Heart right ventricle (tissue), 16 donors: ENCODE measurements around the gene MAST3. TPM values are rescaled to one million over a fixed set of nuclear protein-coding genes. Genes with fewer than 3 reads are reported as not detected.

Experiments used
- ATAC-seq, 8 donors: fragments of 200-7000 bp; cut with Tn5 transposase; one replicate each; pipeline ENCODE4 v1.9.1; 2020; ENCODE audit warnings: mild to moderate bottlenecking in 8 of 8, moderate library complexity in 8 of 8, moderate number of reproducible peaks in 1 of 8
- DNase-seq, 2 donors: peaks; one replicate each; pipeline ENCODE4 v3.0.0-alpha.2; 2020
- H3K27ac ChIP-seq, 10 donors: fragments of 200-600 bp; sonication (generic) in 2 of 10; one replicate each; pipeline versions ENCODE4 v1.5.0 to v1.8.0; 2020 to 2022; ENCODE audit warnings: mild to moderate bottlenecking in 3 of 10
- H3K27me3 ChIP-seq, 7 donors: fragments of 200-600 bp; one replicate each; pipeline ENCODE4 v1.8.0; 2021 to 2022; ENCODE audit warnings: mild to moderate bottlenecking in 2 of 7
- H3K36me3 ChIP-seq, 9 donors: fragments of 200-600 bp; sonication (generic) in 1 of 9; one replicate each; pipeline versions ENCODE4 v1.5.0 to v1.8.0; 2020 to 2022; ENCODE audit warnings: mild to moderate bottlenecking in 2 of 9
- H3K4me1 ChIP-seq, 9 donors: fragments of 200-600 bp; sonication (generic) in 1 of 9; one replicate each; pipeline versions ENCODE4 v1.5.0 to v1.8.0; 2020 to 2022; ENCODE audit warnings: mild to moderate bottlenecking in 4 of 9
- H3K4me3 ChIP-seq, 10 donors: fragments of 200-600 bp; sonication (generic) in 2 of 10; one replicate each; pipeline versions ENCODE4 v1.5.0 to v1.8.0; 2020 to 2022; ENCODE audit warnings: mild to moderate bottlenecking in 7 of 10, moderate library complexity in 2 of 10
- H3K9me3 ChIP-seq, 11 donors: fragments of 200-600 bp in 10 of 11; sonication (generic) in 2 of 11; one replicate each; pipeline versions ENCODE4 v1.5.0 to v1.8.0; 2013 to 2022; ENCODE audit warnings: mild to moderate bottlenecking in 2 of 11, control low read depth in 1 of 11, moderate library complexity in 1 of 11
- CTCF ChIP-seq, 9 donors: fragments of 200-600 bp; sonication (generic) in 2 of 9; IDR thresholded peaks; one replicate each; pipeline versions ENCODE4 v1.5.0 to v1.8.0; 2021 to 2022; ENCODE audit warnings: antibody characterized with exemption in 9 of 9, mild to moderate bottlenecking in 5 of 9, moderate library complexity in 1 of 9
- WGBS, 2 donors: extraction: QIAGEN DNeasy Blood & Tissue Kit; methylation state at CpG; one replicate each; pipeline ENCODE4 v1.1.7; 2013; ENCODE audit warnings: inconsistent platforms in 1 of 2; 5-methylcytosine and 5-hydroxymethylcytosine counted together
- intact Hi-C, 10 donors: fragments of 100-400 bp; cut with DNase I; formaldehyde crosslinking; loops; one replicate each; pipeline versions ENCODE4 v1.11.1 to v1.14.2; 2022
- polyA plus RNA-seq, 2 donors: library from polyadenylated mRNA; stranded (reverse); fragments of 200-250 nt; gene quantifications; one replicate each; pipeline ENCODE4 v1.2.3, GENCODE V29; 2013
- total RNA-seq, 10 donors: library from RNA; stranded (reverse); fragmentation: NEBNext Ultra II Directional in 3 of 10; extraction: Animal tissue kit (Norgen Biotek cat#: 25700) in 3 of 10; gene quantifications; one replicate each; pipeline versions ENCODE4 v1.2.1 to v1.2.4, GENCODE V29; 2021 to 2023
- donor health status: Arrhythmogenic right ventricular cardiomyopathy.
- donor health status: ischemic (EF 13 %, LVEDD 7.1; RV severe dilation, severe dysfunction).
- donor health status: healthy with polysubstance abuse.
- donor health status: DM: no; HTN: yes; CAD: no.
- donor health status: DM: no; HTN: no; CAD: no.
- donor health status: ischemic (EF 25% LVEDD 6.9; RV normal size, moderate dysfunction).
- donor health status: ischemic (EF 25% LVEDD 5.7; RV mildly dilated, moderate dysfunction).
- donor health status: healthy.
- donor health status: DM: yes; HTN: yes; CAD: no.
- donor health status: Ischemic cardiomyopathy.
- donor health status: ischemic (EF 35%, LVEDD 5.7; RV mildly dilated, moderate dysfunction).
- donor health status: nonischemic (EF 11% LVEDD 7.7; RV severe dilation, severe dysfunction).
- donor health status: DM: yes; HTN: yes; CAD: no.
- donor health status: PGD.
- donor health status: ischemic (EF 29% LVEDD 5.4; RV normal size, mild dysfunction).
- donor health status: nonischemic (EF 23%, LVEDD 6.1; RV moderate dilation, normal function).

Gene MAST3
- total and polyA plus RNA-seq, 12 donors = 1.5 to 6.4 (median 4.1) TPM

GRCh38 chr19:18128805-18129204 is 31.2 kb downstream of the MAST3 start:
- H3K4me1 ChIP-seq = peaks cover 0 to 18% (median 0%) of the 10 kb centered on the region in 9 donors
- no peaks in the 10 kb centered on the region for H3K27me3 ChIP-seq
- no peak for ATAC-seq
- H3K4me3 ChIP-seq = no peak overlapping the region
- H3K36me3 ChIP-seq = peaks cover 0 to 96% (median 10%) of the 10 kb centered on the region in 9 donors
- no peaks in the 10 kb centered on the region for H3K9me3 ChIP-seq
- no peak overlapping the region for H3K27ac ChIP-seq
- WGBS, 2 donors = 96 to 98% methylated on average over 12 of the region's 12 CpGs
- intact Hi-C loops = no loop called here
- no peak for DNase-seq
- no peak for TF ChIP-seq CTCF (IDR thresholded peaks at IDR 0.05)

- DNase-seq (no peak), ATAC-seq (no peak)
- peaks cover 0 to 13% (median 0%) of the 10 kb centered on the region in 9 donors for H3K4me1 ChIP-seq
- no peaks in the 10 kb centered on the region for H3K9me3 ChIP-seq
- intact Hi-C loops = no loop called here
- TF ChIP-seq CTCF (IDR thresholded peaks at IDR 0.05) = no peak
- peaks cover 0 to 96% (median 10%) of the 10 kb centered on the region in 9 donors for H3K36me3 ChIP-seq
- H3K4me3 ChIP-seq = no peak overlapping the region
- 97% methylated on average over 21 of the region's 21 CpGs for WGBS, 2 donors
- H3K27ac ChIP-seq = no peak overlapping the region
- no peaks in the 10 kb centered on the region for H3K27me3 ChIP-seq
Observed at GRCh38 chr19:18130523-18131242, 33.1 kb downstream of the MAST3 start.

GRCh38 chr19:18131841-18132596 is 34.4 kb downstream of the MAST3 start:
- no peaks in the 10 kb centered on the region for H3K9me3 ChIP-seq
- H3K27me3 ChIP-seq = no peaks in the 10 kb centered on the region
- no peak for DNase-seq
- intact Hi-C loops = no loop called here
- peaks cover 0 to 7% (median 0%) of the 10 kb centered on the region in 9 donors for H3K4me1 ChIP-seq
- ATAC-seq = no peak
- TF ChIP-seq CTCF (IDR thresholded peaks at IDR 0.05) = no peak
- no peak overlapping the region for H3K27ac ChIP-seq
- no peak overlapping the region for H3K4me3 ChIP-seq
- 83 to 84% methylated on average over 31 of the region's 31 CpGs for WGBS, 2 donors
- H3K36me3 ChIP-seq = peaks cover 0 to 100% (median 10%) of the 10 kb centered on the region in 9 donors

GRCh38 chr19:18135712-18136584 is 38.4 kb downstream of the MAST3 start:
- DNase-seq = no peak
- intact Hi-C loops = no loop called here
- H3K4me1 ChIP-seq = peaks cover 0 to 4% (median 0%) of the 10 kb centered on the region in 9 donors
- H3K36me3 ChIP-seq = peaks cover 0 to 92% (median 9%) of the 10 kb centered on the region in 9 donors
- H3K27me3 ChIP-seq = no peaks in the 10 kb centered on the region
- whole genome bisulfite sequencing, 2 donors = 96 to 97% methylated on average over 18 of the region's 18 CpGs
- H3K9me3 ChIP-seq = no peaks in the 10 kb centered on the region
- H3K4me3 ChIP-seq = no peak overlapping the region
- TF ChIP-seq CTCF (IDR thresholded peaks at IDR 0.05) = no peak
- H3K27ac ChIP-seq = no peak overlapping the region
- no peak for ATAC-seq
